Upper lobe of right lung (tissue), 1 donor: ENCODE measurements around the gene CDC42. TPM values are rescaled to one million over a fixed set of nuclear protein-coding genes. Genes with fewer than 3 reads are reported as not detected.
"Not testable (repeated sequence)": the region's sequence is repeated elsewhere in the genome, so short reads cannot be mapped to it uniquely, and the experiment has no call there.

Experiments
- ATAC-seq: fragments of 200-7000 bp; cut with Tn5 transposase; one replicate; pipeline ENCODE4 v1.9.1; 2020; ENCODE audit warnings: mild to moderate bottlenecking, moderate library complexity
- DNase-seq: peaks from one replicate; pipeline ENCODE4 v3.0.0-alpha.2; 2020
- H3K27ac ChIP-seq: fragments of 200-600 bp; one replicate; pipeline ENCODE4 v1.8.0; 2022
- H3K27me3 ChIP-seq: fragments of 200-600 bp; one replicate; pipeline ENCODE4 v1.8.0; 2022; ENCODE audit warnings: mild to moderate bottlenecking
- H3K36me3 ChIP-seq: fragments of 200-600 bp; one replicate; pipeline ENCODE4 v1.8.0; 2022
- H3K4me1 ChIP-seq: fragments of 200-600 bp; one replicate; pipeline ENCODE4 v1.8.0; 2022
- H3K4me3 ChIP-seq: fragments of 200-600 bp; one replicate; pipeline ENCODE4 v1.8.0; 2022; ENCODE audit warnings: mild to moderate bottlenecking
- H3K9me3 ChIP-seq: fragments of 200-600 bp; one replicate; pipeline ENCODE4 v1.8.0; 2022
- CTCF ChIP-seq: fragments of 200-600 bp; IDR thresholded peaks from one replicate; pipeline ENCODE4 v1.8.0; 2022; ENCODE audit warnings: antibody characterized with exemption
- intact Hi-C: fragments of 100-400 bp; cut with DNase I; formaldehyde crosslinking; loops from one replicate; pipeline ENCODE4 v1.11.0; 2022
- total RNA-seq: library from RNA; stranded (reverse); fragmentation: NEBNext Ultra II Directional; extraction: Animal tissue kit (Norgen Biotek cat#: 25700); gene quantifications from one replicate; pipeline ENCODE4 v1.2.1, GENCODE V29; 2021
- donor health status: DM: no; HTN: yes; CAD: no; lungs with severe emphysema.

Gene CDC42
- total RNA-seq, 1 donor from 2014 or later = 234 TPM

- H3K27me3 ChIP-seq = no peaks in the 10 kb centered on the region
- intact Hi-C loops = no loop called here
- no peak overlapping the region for H3K4me3 ChIP-seq
- H3K27ac ChIP-seq = no peak overlapping the region
- no peak for TF ChIP-seq CTCF
- ATAC-seq (no peak), DNase-seq (no peak)
- peaks cover 82% of the 10 kb centered on the region for H3K4me1 ChIP-seq
- peaks cover 61% of the 10 kb centered on the region for H3K36me3 ChIP-seq
- no peaks in the 10 kb centered on the region for H3K9me3 ChIP-seq
Measured at GRCh38 chr1:22078133-22078532, 25.6 kb downstream of the CDC42 start.

- peaks cover 78% of the 10 kb centered on the region for H3K36me3 ChIP-seq
Measured at GRCh38 chr1:22080191-22080590, 27.7 kb downstream of the CDC42 start.

GRCh38 chr1:22088331-22088730 is 35.8 kb downstream of the CDC42 start:
- Histone ChIP-seq H3K36me3 (peaks cover 77% of the 10 kb centered on the region), H3K27ac (no peak overlapping the region), H3K9me3 (no peaks in the 10 kb centered on the region), H3K4me3 (no peak overlapping the region), H3K27me3 (no peaks in the 10 kb centered on the region), H3K4me1 (peaks cover 36% of the 10 kb centered on the region)
- no peak for DNase-seq
- intact Hi-C loops = no loop called here
- no peak for ATAC-seq
- TF ChIP-seq CTCF = no peak

More at GRCh38 chr1:22080191-22080590, 27.7 kb downstream of the CDC42 start:
- DNase-seq (no peak), ATAC-seq (no peak)
- no peaks in the 10 kb centered on the region for H3K27me3 ChIP-seq
- peaks cover 62% of the 10 kb centered on the region for H3K4me1 ChIP-seq
- no peak for TF ChIP-seq CTCF
- no peak overlapping the region for H3K4me3 ChIP-seq
- no peak overlapping the region for H3K27ac ChIP-seq
- H3K9me3 ChIP-seq = no peaks in the 10 kb centered on the region
- intact Hi-C loops = no loop called here

- peak; percentile 24 for ATAC-seq
- intact Hi-C loops = no loop called here
- H3K4me1 ChIP-seq = peaks cover 36% of the 10 kb centered on the region
- H3K27ac ChIP-seq = peak overlapping the region; percentile 26
- no peak for TF ChIP-seq CTCF
- no peak for DNase-seq
- H3K9me3 ChIP-seq = no peaks in the 10 kb centered on the region
- peaks cover 78% of the 10 kb centered on the region for H3K36me3 ChIP-seq
- H3K27me3 ChIP-seq = no peaks in the 10 kb centered on the region
- no peak overlapping the region for H3K4me3 ChIP-seq
Measured at GRCh38 chr1:22089134-22089571, 36.6 kb downstream of the CDC42 start.

GRCh38 chr1:22089787-22090186 is 37.3 kb downstream of the CDC42 start:
- Histone ChIP-seq H3K9me3 (no peaks in the 10 kb centered on the region), H3K4me3 (peak overlapping the region; percentile 2), H3K27ac (peak overlapping the region; percentile 26), H3K27me3 (no peaks in the 10 kb centered on the region), H3K36me3 (peaks cover 76% of the 10 kb centered on the region), H3K4me1 (peaks cover 36% of the 10 kb centered on the region)
- intact Hi-C loops = no loop called here
- DNase-seq (no peak), ATAC-seq (peak; percentile 35)
- TF ChIP-seq CTCF = no peak

- ATAC-seq = no peak
- H3K4me3 ChIP-seq = no peak overlapping the region
- intact Hi-C loops = no loop called here
- TF ChIP-seq CTCF = no peak
- peaks cover 76% of the 10 kb centered on the region for H3K36me3 ChIP-seq
- H3K9me3 ChIP-seq = no peaks in the 10 kb centered on the region
- peaks cover 36% of the 10 kb centered on the region for H3K4me1 ChIP-seq
- H3K27ac ChIP-seq = no peak overlapping the region
- DNase-seq = no peak
- no peaks in the 10 kb centered on the region for H3K27me3 ChIP-seq
Measured at GRCh38 chr1:22090867-22091266, 38.4 kb downstream of the CDC42 start.

GRCh38 chr1:22092026-22092768 is 39.7 kb downstream of the CDC42 start:
- H3K27ac ChIP-seq, H3K4me3 ChIP-seq, intact Hi-C loops, DNase-seq, ATAC-seq, H3K9me3 ChIP-seq, H3K27me3 ChIP-seq: not testable (repeated sequence)
- Histone ChIP-seq H3K36me3 (peaks cover 76% of the 10 kb centered on the region), H3K4me1 (peaks cover 36% of the 10 kb centered on the region)
